ENCODE results near the gene CLIP2. TPM values are rescaled to one million over a fixed set of nuclear protein-coding genes. Genes with fewer than 3 reads are reported as not detected.
"Not testable (repeated sequence)": the region's sequence is repeated elsewhere in the genome, so short reads cannot be mapped to it uniquely, and the experiment has no call there.

The CLIP2 gene
- total RNA-seq, 4 donors from 2014 or later = 9.6 to 23.3 (median 16.4) TPM

DNA sequence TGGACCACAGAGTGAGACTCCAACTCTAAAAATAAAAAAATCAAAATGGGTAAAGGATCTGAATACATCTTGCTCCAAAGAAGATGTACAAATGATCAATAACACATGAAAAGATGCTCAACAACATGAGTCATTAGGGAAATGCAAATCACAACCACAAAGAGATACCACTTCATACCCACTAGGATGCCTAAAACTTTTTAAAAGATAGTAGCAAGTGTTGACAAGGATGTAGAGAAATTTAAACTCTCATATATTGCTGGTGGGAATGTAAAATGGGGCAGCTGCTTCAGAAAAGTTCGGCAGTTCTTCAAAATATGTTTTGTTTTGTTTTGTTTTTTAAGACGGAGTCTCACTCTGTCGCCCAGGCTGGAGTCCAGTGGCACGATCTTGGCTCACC, 118.8 kb downstream of the CLIP2 start:
- ATAC-seq (ENCODE audit: low FRiP score) = no peak
- TF ChIP-seq, protein P1, sequence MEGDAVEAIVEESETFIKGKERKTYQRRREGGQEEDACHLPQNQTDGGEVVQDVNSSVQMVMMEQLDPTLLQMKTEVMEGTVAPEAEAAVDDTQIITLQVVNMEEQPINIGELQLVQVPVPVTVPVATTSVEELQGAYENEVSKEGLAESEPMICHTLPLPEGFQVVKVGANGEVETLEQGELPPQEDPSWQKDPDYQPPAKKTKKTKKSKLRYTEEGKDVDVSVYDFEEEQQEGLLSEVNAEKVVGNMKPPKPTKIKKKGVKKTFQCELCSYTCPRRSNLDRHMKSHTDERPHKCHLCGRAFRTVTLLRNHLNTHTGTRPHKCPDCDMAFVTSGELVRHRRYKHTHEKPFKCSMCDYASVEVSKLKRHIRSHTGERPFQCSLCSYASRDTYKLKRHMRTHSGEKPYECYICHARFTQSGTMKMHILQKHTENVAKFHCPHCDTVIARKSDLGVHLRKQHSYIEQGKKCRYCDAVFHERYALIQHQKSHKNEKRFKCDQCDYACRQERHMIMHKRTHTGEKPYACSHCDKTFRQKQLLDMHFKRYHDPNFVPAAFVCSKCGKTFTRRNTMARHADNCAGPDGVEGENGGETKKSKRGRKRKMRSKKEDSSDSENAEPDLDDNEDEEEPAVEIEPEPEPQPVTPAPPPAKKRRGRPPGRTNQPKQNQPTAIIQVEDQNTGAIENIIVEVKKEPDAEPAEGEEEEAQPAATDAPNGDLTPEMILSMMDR (IDR thresholded peaks at IDR 0.05) = no peak

DNA sequence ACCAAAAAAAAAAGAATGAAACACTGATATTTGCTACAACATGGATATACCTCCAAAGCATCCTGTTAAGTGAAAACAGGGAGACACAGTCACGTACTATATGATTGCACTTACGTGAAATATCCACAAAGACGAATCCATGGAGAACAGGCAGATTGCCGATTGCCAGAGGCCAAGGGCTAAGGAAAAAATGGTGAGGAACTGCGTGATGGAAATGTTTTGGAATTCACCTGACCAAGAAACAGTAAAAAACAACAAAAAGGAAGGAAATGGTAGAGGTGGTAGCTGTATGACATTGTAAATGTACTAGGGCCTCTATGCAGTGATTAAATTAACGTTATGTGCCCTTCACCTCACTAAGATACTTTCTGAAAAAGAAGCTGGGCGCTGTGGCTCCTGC, 120.4 kb downstream of the CLIP2 start:
- ATAC-seq (ENCODE audit: low FRiP score) (no peak), DNase-seq (ENCODE audit: low spot score) (no peak)
- TF ChIP-seq, protein P1 (IDR thresholded peaks at IDR 0.05) = no peak

More for the DNA sequence above, 118.8 kb downstream of the CLIP2 start:
- no peak for DNase-seq (ENCODE audit: low spot score)

DNA sequence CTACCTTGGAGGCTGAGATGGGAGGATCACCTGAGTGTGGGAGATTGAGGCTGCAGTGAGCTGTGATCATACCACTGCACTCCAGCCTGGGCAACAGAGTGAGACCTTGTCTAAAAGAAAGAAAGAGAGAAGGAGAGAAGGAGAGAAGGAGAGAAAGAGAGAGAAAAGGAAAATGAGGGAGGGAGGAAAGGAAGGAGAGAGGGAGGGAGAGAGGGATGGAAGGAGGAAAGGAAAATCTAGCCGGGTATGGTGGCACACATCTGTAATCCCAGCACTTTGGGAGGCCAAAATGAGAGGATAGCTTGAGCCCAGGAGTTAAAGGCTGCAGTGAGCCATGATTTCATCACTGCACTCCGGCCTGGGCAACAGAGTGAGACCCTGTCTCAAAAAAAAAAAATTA, 121.6 kb downstream of the CLIP2 start:
- TF ChIP-seq, protein P1 (IDR thresholded peaks at IDR 0.05) = no peak
- no peak for ATAC-seq (ENCODE audit: low FRiP score)
- DNase-seq (ENCODE audit: low spot score) = no peak

DNA sequence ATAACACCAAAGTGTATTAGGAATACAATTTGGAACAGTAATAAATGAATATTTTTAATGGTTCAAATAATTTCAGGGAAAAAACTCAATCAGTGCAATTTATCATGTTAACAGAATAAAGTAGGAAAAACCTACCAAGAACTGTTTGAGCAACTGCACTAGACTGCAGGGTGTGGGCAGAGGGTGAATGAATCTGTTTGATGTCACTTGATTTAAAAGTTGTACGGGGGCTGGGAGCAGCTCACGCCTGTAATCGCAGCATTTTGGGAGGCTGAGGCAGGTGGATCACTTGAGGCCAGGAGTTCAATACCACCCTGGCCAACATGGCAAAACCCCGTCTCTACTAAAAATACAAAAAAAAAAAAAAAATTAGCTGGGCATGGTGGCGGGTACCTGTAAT, 122.4 kb downstream of the CLIP2 start:
- not testable (repeated sequence) for DNase-seq (ENCODE audit: low spot score); ATAC-seq (ENCODE audit: low FRiP score)

DNA sequence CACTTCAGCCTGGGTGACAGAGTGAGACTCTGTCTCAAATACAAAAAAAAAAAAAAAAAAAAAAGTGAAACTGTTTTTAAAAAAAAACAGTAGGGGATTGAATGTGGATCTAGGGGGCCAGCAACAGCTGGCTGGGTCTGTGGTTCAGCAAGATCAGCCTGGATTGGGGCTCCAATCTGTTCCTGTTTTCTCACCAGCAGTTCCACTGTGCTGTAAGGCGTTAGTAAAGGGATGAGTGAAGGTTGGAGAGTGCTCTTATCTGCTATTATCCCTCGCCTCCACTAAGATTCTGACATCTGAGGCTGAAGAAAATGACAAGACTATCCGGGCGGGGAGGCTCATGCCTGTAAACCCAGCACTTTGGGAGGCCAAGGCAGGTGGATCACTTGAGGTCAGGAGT, 122.8 kb downstream of the CLIP2 start:
- TF ChIP-seq, protein P1 (IDR thresholded peaks at IDR 0.05) = no peak
- DNase-seq (ENCODE audit: low spot score) (no peak), ATAC-seq (ENCODE audit: low FRiP score) (no peak)

DNA sequence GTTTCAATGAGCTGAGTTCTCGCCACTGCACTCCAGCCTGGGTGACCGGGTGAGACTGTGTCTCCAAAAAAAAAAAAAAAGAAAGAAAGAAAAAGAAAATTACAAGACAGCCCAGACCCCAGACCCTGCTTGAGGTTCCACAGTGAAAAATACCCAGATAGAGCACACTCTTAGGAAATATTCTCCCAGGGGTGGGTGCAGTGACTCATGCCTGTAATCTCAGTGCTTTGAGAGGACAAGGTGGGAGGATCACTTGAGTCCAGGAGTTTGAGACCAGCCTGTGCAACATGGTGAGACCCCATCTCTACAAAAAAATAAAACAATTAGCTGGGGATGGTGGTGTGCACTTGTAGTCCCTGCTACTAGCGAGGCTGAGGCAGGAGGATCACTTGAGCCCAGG, 123.4 kb downstream of the CLIP2 start:
- TF ChIP-seq, protein P1 (IDR thresholded peaks at IDR 0.05) = no peak
- DNase-seq (ENCODE audit: low spot score) (no peak), ATAC-seq (ENCODE audit: low FRiP score) (no peak)

DNA sequence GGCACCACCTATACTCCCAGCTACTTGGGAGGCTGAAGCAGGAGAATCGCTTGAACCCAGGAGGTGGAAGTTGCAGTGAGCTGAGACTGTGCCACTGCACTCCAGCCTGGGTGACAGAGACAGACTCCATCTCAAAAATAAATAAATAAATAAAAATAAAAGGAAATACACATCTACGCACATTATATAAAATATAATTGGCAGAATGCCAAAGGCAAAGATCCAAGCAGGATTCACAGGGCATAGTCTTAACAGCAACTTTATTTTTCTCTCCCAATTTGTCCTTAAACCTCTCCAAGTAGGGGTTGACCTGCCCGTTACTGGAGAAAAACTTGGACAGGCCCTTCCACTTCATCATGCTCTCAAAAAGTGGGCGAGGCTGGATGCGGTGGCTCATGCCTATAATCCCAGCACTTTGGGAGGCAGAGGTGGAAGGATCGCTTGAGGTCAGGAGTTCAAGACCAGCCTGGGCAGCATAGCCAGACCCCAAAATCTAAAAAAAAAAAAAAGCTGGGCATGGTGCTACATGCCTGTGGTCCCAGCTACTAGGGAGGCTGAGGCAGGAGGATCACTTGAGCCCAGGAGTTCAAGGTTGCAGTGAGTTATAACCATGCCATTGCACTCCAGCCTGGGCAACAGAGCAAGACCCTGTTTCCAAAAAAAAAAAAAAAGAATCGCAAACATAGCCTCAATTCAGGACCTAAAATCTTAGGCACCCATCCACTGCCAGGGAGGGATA, 125.6 kb downstream of the CLIP2 start:
- not testable (repeated sequence) for ATAC-seq (ENCODE audit: low FRiP score); DNase-seq (ENCODE audit: low spot score)

DNA sequence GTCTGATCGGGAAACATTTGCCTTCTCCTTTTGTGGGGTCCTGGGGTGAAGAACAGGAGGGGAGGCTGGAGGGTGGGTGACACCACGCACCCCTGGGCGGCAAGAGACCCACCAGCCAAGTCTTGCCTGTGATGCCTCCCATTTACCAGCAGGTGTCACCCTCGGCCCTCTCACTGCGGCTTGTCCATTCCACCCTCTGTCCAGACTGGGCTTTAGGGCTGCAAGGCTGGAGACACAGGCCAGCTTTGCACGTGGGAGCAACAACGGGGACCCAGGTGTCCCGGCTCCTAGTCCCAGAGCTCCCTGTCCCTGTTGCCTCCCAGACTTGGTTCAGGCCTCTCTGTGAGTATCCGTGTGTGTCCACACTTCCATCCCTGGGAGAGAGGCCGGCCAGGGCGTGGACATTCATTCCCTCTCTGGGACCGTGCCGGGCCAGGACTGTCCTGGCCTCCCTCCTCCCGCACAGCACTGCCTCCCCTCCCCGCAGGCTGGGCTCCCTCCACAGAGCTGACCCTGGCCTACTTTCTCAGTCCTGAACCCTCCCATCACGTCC, 128.3 kb downstream of the CLIP2 start:
- DNase-seq (ENCODE audit: low spot score) (peak; percentile 29), ATAC-seq (ENCODE audit: low FRiP score) (peak; percentile 76)
- TF ChIP-seq, protein P1 (IDR thresholded peaks at IDR 0.05) = peak in 2 of 3 donors; percentile 5 to 89

All from omental fat pad (tissue), 4 donors.